DND-41 (cell line): ENCODE measurements around the gene JOSD2.
"Not testable (repeated sequence)": the region's sequence is repeated elsewhere in the genome, so short reads cannot be mapped to it uniquely, and the experiment has no call there.

Source experiments
- EZH2 ChIP-seq: IDR thresholded peaks from 3 replicates; pipeline ENCODE4 v1.6.1; 2012; ENCODE audit warnings: borderline replicate concordance, low read depth, mild to moderate bottlenecking, moderate library complexity, low read length, inconsistent platforms; ENCODE audit not compliant: severe bottlenecking
- TF ChIP-seq, protein P1 (sequence below): IDR thresholded peaks from 2 replicates; pipeline ENCODE4 v1.5.1; 2012; ENCODE audit warnings: borderline replicate concordance, low read length, moderate library complexity, mild to moderate bottlenecking; ENCODE audit not compliant: poor library complexity, severe bottlenecking; ENCODE audit errors: extremely low read depth

DNA sequence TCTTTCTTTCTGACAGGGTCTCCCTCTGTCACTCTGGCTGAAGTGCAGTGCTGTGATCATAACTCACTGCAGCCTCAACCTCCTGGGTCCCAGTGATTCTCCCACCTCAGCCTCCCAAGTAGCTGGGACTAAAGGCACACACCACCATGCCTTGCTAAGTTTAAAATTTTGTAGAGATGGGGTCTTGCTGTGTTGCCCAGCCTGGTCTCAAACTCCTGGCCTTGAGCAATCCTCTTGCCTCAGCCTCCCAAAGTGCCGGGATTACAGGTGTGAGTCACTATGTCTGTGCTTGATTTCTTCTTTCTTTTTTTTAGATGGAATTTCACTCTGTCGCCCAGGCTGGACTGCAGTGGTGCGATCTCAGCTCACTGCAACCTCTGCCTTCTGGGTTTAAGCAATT lies 17.1 kb upstream of the JOSD2 start:
- TF ChIP-seq, protein P1, sequence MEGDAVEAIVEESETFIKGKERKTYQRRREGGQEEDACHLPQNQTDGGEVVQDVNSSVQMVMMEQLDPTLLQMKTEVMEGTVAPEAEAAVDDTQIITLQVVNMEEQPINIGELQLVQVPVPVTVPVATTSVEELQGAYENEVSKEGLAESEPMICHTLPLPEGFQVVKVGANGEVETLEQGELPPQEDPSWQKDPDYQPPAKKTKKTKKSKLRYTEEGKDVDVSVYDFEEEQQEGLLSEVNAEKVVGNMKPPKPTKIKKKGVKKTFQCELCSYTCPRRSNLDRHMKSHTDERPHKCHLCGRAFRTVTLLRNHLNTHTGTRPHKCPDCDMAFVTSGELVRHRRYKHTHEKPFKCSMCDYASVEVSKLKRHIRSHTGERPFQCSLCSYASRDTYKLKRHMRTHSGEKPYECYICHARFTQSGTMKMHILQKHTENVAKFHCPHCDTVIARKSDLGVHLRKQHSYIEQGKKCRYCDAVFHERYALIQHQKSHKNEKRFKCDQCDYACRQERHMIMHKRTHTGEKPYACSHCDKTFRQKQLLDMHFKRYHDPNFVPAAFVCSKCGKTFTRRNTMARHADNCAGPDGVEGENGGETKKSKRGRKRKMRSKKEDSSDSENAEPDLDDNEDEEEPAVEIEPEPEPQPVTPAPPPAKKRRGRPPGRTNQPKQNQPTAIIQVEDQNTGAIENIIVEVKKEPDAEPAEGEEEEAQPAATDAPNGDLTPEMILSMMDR, result not testable (repeated sequence)
- TF ChIP-seq EZH2, result not testable (repeated sequence)
